H54 (cell line): ENCODE results near the gene DNPH1.

Experiments
- DNase-seq: peaks from one replicate; pipeline ENCODE4 v3.0.0; 2011; ENCODE audit warnings: low spot score, mixed read lengths; ENCODE audit not compliant: insufficient read length
- FAIRE-seq: peaks from 3 replicates; lab custom pipeline; 2011; peaks lifted over from hg19 to GRCh38; lab: Jason Lieb, UNC
- POLR2A ChIP-seq: IDR thresholded peaks from 2 replicates; pipeline ENCODE4 v1.6.1; 2011; ENCODE audit warnings: low read depth, mild to moderate bottlenecking, low read length

Gene DNPH1

GRCh38 chr6:43220439-43220951 is 8.8 kb downstream of the DNPH1 start:
- TF ChIP-seq POLR2A, result no peak
- no peak for FAIRE-seq
- DNase-seq, result no peak

- FAIRE-seq (no peak), DNase-seq (no peak)
- no peak for TF ChIP-seq POLR2A
Observed at GRCh38 chr6:43219814-43220213, 9.5 kb downstream of the DNPH1 start.

- no peak for FAIRE-seq
- DNase-seq, result no peak
- no peak for TF ChIP-seq POLR2A
Observed at GRCh38 chr6:43219119-43219518, 10.2 kb downstream of the DNPH1 start.

- DNase-seq (no peak), FAIRE-seq (no peak)
- no peak for TF ChIP-seq POLR2A
Observed at GRCh38 chr6:43217351-43217750, 11.9 kb downstream of the DNPH1 start.

GRCh38 chr6:43216200-43216599 is 13.1 kb downstream of the DNPH1 start:
- FAIRE-seq (no peak), DNase-seq (no peak)
- no peak for TF ChIP-seq POLR2A

- DNase-seq, result no peak
- no peak for TF ChIP-seq POLR2A
- FAIRE-seq, result no peak
Observed at GRCh38 chr6:43215066-43215465, 14.2 kb downstream of the DNPH1 start.

GRCh38 chr6:43213431-43213830 is 15.8 kb downstream of the DNPH1 start:
- FAIRE-seq, result no peak
- TF ChIP-seq POLR2A, result no peak
- DNase-seq, result no peak

- DNase-seq, result no peak
- TF ChIP-seq POLR2A, result no peak
- no peak for FAIRE-seq
Observed at GRCh38 chr6:43211955-43212354, 17.3 kb downstream of the DNPH1 start.

GRCh38 chr6:43207286-43207685 is 22.0 kb downstream of the DNPH1 start:
- DNase-seq (no peak), FAIRE-seq (no peak)
- TF ChIP-seq POLR2A, result no peak

GRCh38 chr6:43205849-43206248 is 23.4 kb downstream of the DNPH1 start:
- no peak for TF ChIP-seq POLR2A
- DNase-seq, result no peak
- FAIRE-seq, result no peak

GRCh38 chr6:43204271-43205105 is 24.8 kb downstream of the DNPH1 start:
- FAIRE-seq (no peak), DNase-seq (no peak)
- TF ChIP-seq POLR2A, result no peak

GRCh38 chr6:43203718-43204095 is 25.6 kb downstream of the DNPH1 start:
- TF ChIP-seq POLR2A, result no peak
- DNase-seq (no peak), FAIRE-seq (no peak)

GRCh38 chr6:43203029-43203717 is 26.1 kb downstream of the DNPH1 start:
- FAIRE-seq, result no peak
- TF ChIP-seq POLR2A, result no peak
- no peak for DNase-seq

GRCh38 chr6:43202451-43202850 is 26.8 kb downstream of the DNPH1 start:
- DNase-seq, result no peak
- TF ChIP-seq POLR2A, result no peak
- FAIRE-seq, result no peak
